Measurements from ENCODE around the gene SPATA2L.
A peak's percentile ranks its signal among the peaks of the same experiment; 100 is the strongest.

SPATA2L gene

GRCh38 chr16:89716916-89717687, 15.6 kb upstream of the SPATA2L start:
- Histone ChIP-seq H3K4me3 (ENCODE audit: low read length) (no peak overlapping the region), H3K27ac (ENCODE audit: low read length) (no peak overlapping the region)

GRCh38 chr16:89716493-89716892, 15.0 kb upstream of the SPATA2L start:
- Histone ChIP-seq H3K4me2 (ENCODE audit: low read depth, low read length) (no peak overlapping the region), H4K20me1 (ENCODE audit: insufficient read depth, low read length) (no peaks in the 10 kb centered on the region), H3K27ac (ENCODE audit: low read length) (no peak overlapping the region), H2AFZ (ENCODE audit: low read length) (no peak overlapping the region), H3K79me2 (ENCODE audit: low read length) (peaks cover 4% of the 10 kb centered on the region; the same call in 1 of the 2 replicates), H3K4me3 (ENCODE audit: low read length) (no peak overlapping the region), H3K9me2 (replicated peaks; ENCODE audit: insufficient read depth, low read length) (no peaks in the 10 kb centered on the region), H3K4me1 (ENCODE audit: low read length) (no peaks in the 10 kb centered on the region), H3K27me3 (replicated peaks; ENCODE audit: insufficient read depth, low read length) (no peaks in the 10 kb centered on the region), H3K9ac (ENCODE audit: low read length) (no peak overlapping the region), H3K9me3 (replicated peaks; ENCODE audit: insufficient read depth, low read length) (no peaks in the 10 kb centered on the region), H3F3A (ENCODE audit: insufficient read depth, low read length) (peaks cover 10% of the 10 kb centered on the region; the same call in 1 of the 2 replicates), H3K36me3 (replicated peaks; ENCODE audit: insufficient read depth, low read length) (no peaks in the 10 kb centered on the region)
- no peak for TF ChIP-seq EZH2phosphoT487 (IDR thresholded peaks at IDR 0.05; ENCODE audit: low read length)
- no peak for TF ChIP-seq EZH2 (optimal IDR thresholded peaks at IDR 0.05; ENCODE audit: low read depth, low read length)
- TF ChIP-seq CTCF (IDR thresholded peaks at IDR 0.05; ENCODE audit: low read length) = no peak
- DNase-seq = no peak

More at GRCh38 chr16:89716916-89717687, 15.6 kb upstream of the SPATA2L start:
- H2AFZ ChIP-seq (ENCODE audit: low read length) = no peak overlapping the region
- H3K9me3 ChIP-seq (replicated peaks; ENCODE audit: insufficient read depth, low read length) = no peaks in the 10 kb centered on the region
- no peak for TF ChIP-seq CTCF (IDR thresholded peaks at IDR 0.05; ENCODE audit: low read length)
- TF ChIP-seq EZH2 (optimal IDR thresholded peaks at IDR 0.05; ENCODE audit: low read depth, low read length) = no peak
- no peak for TF ChIP-seq EZH2phosphoT487 (IDR thresholded peaks at IDR 0.05; ENCODE audit: low read length)
- H3K9ac ChIP-seq (ENCODE audit: low read length) = no peak overlapping the region
- no peaks in the 10 kb centered on the region for H3K9me2 ChIP-seq (replicated peaks; ENCODE audit: insufficient read depth, low read length)
- no peaks in the 10 kb centered on the region for H3K36me3 ChIP-seq (replicated peaks; ENCODE audit: insufficient read depth, low read length)
- H3F3A ChIP-seq (ENCODE audit: insufficient read depth, low read length) = peaks cover 11% of the 10 kb centered on the region; the same call in 1 of the 2 replicates
- no peaks in the 10 kb centered on the region for H3K4me1 ChIP-seq (ENCODE audit: low read length)
- no peak overlapping the region for H3K4me2 ChIP-seq (ENCODE audit: low read depth, low read length)
- H3K27me3 ChIP-seq (replicated peaks; ENCODE audit: insufficient read depth, low read length) = no peaks in the 10 kb centered on the region
- no peak for DNase-seq
- peaks cover 4% of the 10 kb centered on the region; the same call in 1 of the 2 replicates for H3K79me2 ChIP-seq (ENCODE audit: low read length)
- H4K20me1 ChIP-seq (ENCODE audit: insufficient read depth, low read length) = no peaks in the 10 kb centered on the region

GRCh38 chr16:89712274-89712781, 10.8 kb upstream of the SPATA2L start:
- Histone ChIP-seq H3K4me1 (ENCODE audit: low read length) (no peaks in the 10 kb centered on the region), H3K9ac (ENCODE audit: low read length) (peak overlapping the region; percentile 70), H3F3A (ENCODE audit: insufficient read depth, low read length) (no peaks in the 10 kb centered on the region), H3K36me3 (replicated peaks; ENCODE audit: insufficient read depth, low read length) (no peaks in the 10 kb centered on the region), H3K27ac (ENCODE audit: low read length) (no peak overlapping the region), H2AFZ (ENCODE audit: low read length) (peak overlapping the region; percentile 19; the same call in 1 of the 2 replicates), H3K4me3 (ENCODE audit: low read length) (peak overlapping the region; percentile 71), H3K79me2 (ENCODE audit: low read length) (peaks cover 4% of the 10 kb centered on the region; the same call in 1 of the 2 replicates), H3K27me3 (replicated peaks; ENCODE audit: insufficient read depth, low read length) (no peaks in the 10 kb centered on the region), H3K9me3 (replicated peaks; ENCODE audit: insufficient read depth, low read length) (no peaks in the 10 kb centered on the region), H3K9me2 (replicated peaks; ENCODE audit: insufficient read depth, low read length) (no peaks in the 10 kb centered on the region), H3K4me2 (ENCODE audit: low read depth, low read length) (peak overlapping the region; percentile 63), H4K20me1 (ENCODE audit: insufficient read depth, low read length) (no peaks in the 10 kb centered on the region)
- no peak for DNase-seq
- TF ChIP-seq EZH2phosphoT487 (IDR thresholded peaks at IDR 0.05; ENCODE audit: low read length) (no peak), CTCF (IDR thresholded peaks at IDR 0.05; ENCODE audit: low read length) (no peak), EZH2 (optimal IDR thresholded peaks at IDR 0.05; ENCODE audit: low read depth, low read length) (no peak)

Measured in MM.1S (cell line).